ENCODE results near the gene RNF19B.
"Not testable (repeated sequence)": the region's sequence is repeated elsewhere in the genome, so short reads cannot be mapped to it uniquely, and the experiment has no call there.

The RNF19B gene

GRCh38 chr1:32964461-32965250 lies at the start of gene RNF19B:
TSS of gene RNF19B (minus strand) at chr1:32964809. CDS start at chr1:32964685, 124 bp downstream.
- DNase-seq: peak; percentile 94

- no peak for DNase-seq
Measured at GRCh38 chr1:33013791-33014190, 49.2 kb upstream of the RNF19B start.

GRCh38 chr1:33012165-33012564 lies 47.6 kb upstream of the RNF19B start:
- DNase-seq: no peak

- no peak for DNase-seq
Measured at GRCh38 chr1:33010932-33011731, 46.5 kb upstream of the RNF19B start.

GRCh38 chr1:33009561-33009960 lies 45.0 kb upstream of the RNF19B start:
- no peak for DNase-seq

GRCh38 chr1:33008051-33008914 lies 43.7 kb upstream of the RNF19B start:
- DNase-seq: no peak

- DNase-seq: peak; percentile 87
Measured at GRCh38 chr1:33007190-33008050, 42.8 kb upstream of the RNF19B start.

- no peak for DNase-seq
Measured at GRCh38 chr1:33005838-33006421, 41.3 kb upstream of the RNF19B start.

GRCh38 chr1:33005117-33005837 lies 40.7 kb upstream of the RNF19B start:
- DNase-seq: no peak

GRCh38 chr1:33004613-33005012 lies 40.0 kb upstream of the RNF19B start:
- no peak for DNase-seq

- no peak for DNase-seq
Measured at GRCh38 chr1:33003657-33004056, 39.0 kb upstream of the RNF19B start.

GRCh38 chr1:33002006-33002405 lies 37.4 kb upstream of the RNF19B start:
- DNase-seq: no peak

GRCh38 chr1:33001282-33001681 lies 36.7 kb upstream of the RNF19B start:
- no peak for DNase-seq

- no peak for DNase-seq
Measured at GRCh38 chr1:33000427-33001026, 35.9 kb upstream of the RNF19B start.

- no peak for DNase-seq
Measured at GRCh38 chr1:32998997-32999396, 34.4 kb upstream of the RNF19B start.

GRCh38 chr1:32998064-32998463 lies 33.5 kb upstream of the RNF19B start:
- peak; percentile 24 for DNase-seq

- peak; percentile 82 for DNase-seq
Measured at GRCh38 chr1:32997381-32997891, 32.8 kb upstream of the RNF19B start.

GRCh38 chr1:32993324-32993636 lies 28.7 kb upstream of the RNF19B start:
- not testable (repeated sequence) for DNase-seq

- peak; percentile 88 for DNase-seq
Measured at GRCh38 chr1:32992489-32993323, 28.1 kb upstream of the RNF19B start.
